NCI-H2081 (cell line): ENCODE results near the gene DHRS2.

Experiments
- DNase-seq, 2 experiments: peaks; one replicate each; lab custom pipeline; 2025; lab: John Stamatoyannopoulos, UW

The DHRS2 gene

GRCh38 chr14:23694085-23694948 lies 58.2 kb downstream of the DHRS2 start:
- no peak for DNase-seq
